GM12892 (cell line): ENCODE results near the gene ATP11C.

Experiments
- POLR2A ChIP-seq: IDR thresholded peaks from 2 replicates; pipeline ENCODE4 v1.6.1; 2011; ENCODE audit warnings: low read depth, low read length, control low read depth
- POLR2AphosphoS5 ChIP-seq: IDR thresholded peaks from 2 replicates; pipeline ENCODE4 v1.6.1; 2011; ENCODE audit warnings: low read depth, low read length, control low read depth
- TAF1 ChIP-seq: IDR thresholded peaks from 2 replicates; pipeline ENCODE4 v1.6.1; 2011; ENCODE audit warnings: low read depth, mild to moderate bottlenecking, control low read depth, low read length, borderline replicate concordance

GRCh38 chrX:139892512-139892911 is 40.3 kb downstream of the ATP11C start:
- TF ChIP-seq POLR2A = no peak
- no peak for TF ChIP-seq POLR2AphosphoS5
- no peak for TF ChIP-seq TAF1
